Neural progenitor cell (in vitro differentiated cells): Measurements from ENCODE around the gene OTUD4. TPM values are rescaled to one million over a fixed set of nuclear protein-coding genes. Genes with fewer than 3 reads are reported as not detected.
"Not testable (repeated sequence)": the region's sequence is repeated elsewhere in the genome, so short reads cannot be mapped to it uniquely, and the experiment has no call there.

Source experiments
- DNase-seq: peaks from one replicate; pipeline ENCODE4 v3.0.0-alpha.2; 2016; ENCODE audit warnings: low spot score
- H2AFZ ChIP-seq: fragments of 200-600 bp; sonication (generic); replicated peaks from 2 replicates; pipeline ENCODE4 v1.6.1; 2016; ENCODE audit warnings: antibody characterized with exemption
- H3F3A ChIP-seq: fragments of 200-600 bp; sonication (generic); 2 replicates; pipeline ENCODE4 v1.6.1; 2016; ENCODE audit warnings: antibody characterized with exemption, low read depth
- H3K27ac ChIP-seq: fragments of 200-600 bp; sonication (generic); 2 replicates; pipeline ENCODE4 v1.5.1; 2016; ENCODE audit warnings: mild to moderate bottlenecking
- H3K27me3 ChIP-seq: fragments of 200-600 bp; sonication (generic); 2 replicates; pipeline ENCODE4 v1.6.1; 2016; ENCODE audit warnings: mild to moderate bottlenecking, moderate library complexity
- H3K36me3 ChIP-seq: fragments of 200-600 bp; sonication (generic); 2 replicates; pipeline ENCODE4 v1.5.1; 2016
- H3K4me1 ChIP-seq: fragments of 200-600 bp; sonication (generic); 2 replicates; pipeline ENCODE4 v1.6.1; 2016; ENCODE audit warnings: mixed run types
- H3K4me2 ChIP-seq: fragments of 200-600 bp; sonication (generic); 2 replicates; pipeline ENCODE4 v1.6.1; 2016
- H3K4me3 ChIP-seq: fragments of 200-600 bp; sonication (generic); 2 replicates; pipeline ENCODE4 v1.5.1; 2016
- H3K79me2 ChIP-seq: fragments of 200-600 bp; sonication (generic); 2 replicates; pipeline ENCODE4 v1.6.1; 2016; ENCODE audit warnings: low read depth
- H3K9ac ChIP-seq: fragments of 200-600 bp; sonication (generic); 2 replicates; pipeline ENCODE4 v1.6.1; 2016
- H3K9me3 ChIP-seq: fragments of 200-600 bp; sonication (generic); 2 replicates; pipeline ENCODE4 v1.5.1; 2016; ENCODE audit warnings: low read depth
- H4K20me1 ChIP-seq: fragments of 200-600 bp; sonication (generic); 2 replicates; pipeline ENCODE4 v1.6.1; 2016; ENCODE audit warnings: low read depth
- H3K27ac Mint-ChIP-seq: 3 replicates; pipeline ENCODE4 v1.8.0; 2021; ENCODE audit warnings: mixed read lengths
- H3K27me3 Mint-ChIP-seq: 2 replicates; pipeline ENCODE4 v1.8.0; 2022; ENCODE audit warnings: low read depth, mild to moderate bottlenecking, inconsistent platforms, moderate library complexity, mixed read lengths; ENCODE audit not compliant: insufficient read depth
- H3K36me3 Mint-ChIP-seq: 3 replicates; pipeline ENCODE4 v1.8.0; 2021; ENCODE audit warnings: mixed read lengths
- H3K4me1 Mint-ChIP-seq: 3 replicates; pipeline ENCODE4 v1.8.0; 2021; ENCODE audit warnings: mixed read lengths
- H3K4me3 Mint-ChIP-seq: 3 replicates; pipeline ENCODE4 v1.8.0; 2021; ENCODE audit warnings: mild to moderate bottlenecking, moderate library complexity, mixed read lengths
- H3K9me3 Mint-ChIP-seq: 3 replicates; pipeline ENCODE4 v1.8.0; 2020; ENCODE audit warnings: mixed read lengths
- CTCF ChIP-seq: fragments of 200-600 bp; sonication (generic); IDR thresholded peaks from 2 replicates; pipeline ENCODE4 v1.5.1; 2017; ENCODE audit warnings: antibody characterized with exemption, mild to moderate bottlenecking
- EZH2 ChIP-seq: fragments of 200-600 bp; sonication (generic); IDR thresholded peaks from 2 replicates; pipeline ENCODE4 v1.6.1; 2017; ENCODE audit warnings: antibody characterized with exemption, mild to moderate bottlenecking, moderate library complexity
- EZH2phosphoT487 ChIP-seq: fragments of 200-600 bp; sonication (generic); IDR thresholded peaks from 2 replicates; pipeline ENCODE4 v1.6.1; 2017; ENCODE audit warnings: antibody characterized with exemption
- total RNA-seq: library from RNA; depleted of rRNA; stranded (reverse); fragments of >200 nt; gene quantifications from 2 replicates; pipeline ENCODE4 v1.2.3, GENCODE V29; 2015; ENCODE audit warnings: low replicate concordance

Gene OTUD4
- total RNA-seq, 1 donor from 2014 or later, result 34.3 TPM

GRCh38 chr4:145181091-145181501, 707 bp upstream of the OTUD4 start:
- H3K27ac Mint-ChIP-seq, result peak overlapping the region; percentile 83
- H3K4me1 ChIP-seq, result peaks cover 25% of the 10 kb centered on the region
- H3K9me3 ChIP-seq, result no peaks in the 10 kb centered on the region
- H3F3A ChIP-seq, result peaks cover 8% of the 10 kb centered on the region
- peaks cover 37% of the 10 kb centered on the region for H3K79me2 ChIP-seq
- H2AFZ ChIP-seq, result peak overlapping the region; percentile 82
- peaks cover 2% of the 10 kb centered on the region for H3K36me3 Mint-ChIP-seq
- peaks cover 35% of the 10 kb centered on the region for H4K20me1 ChIP-seq
- H3K4me1 Mint-ChIP-seq, result peaks cover 24% of the 10 kb centered on the region
- H3K27me3 ChIP-seq, result no peaks in the 10 kb centered on the region
- peak overlapping the region; percentile 99 for H3K4me3 ChIP-seq
- H3K4me3 Mint-ChIP-seq, result peak overlapping the region; percentile 90
- DNase-seq, result no peak
- no peak for TF ChIP-seq EZH2phosphoT487
- no peak for TF ChIP-seq EZH2
- no peak for TF ChIP-seq CTCF
- no peaks in the 10 kb centered on the region for H3K36me3 ChIP-seq
- H3K27me3 Mint-ChIP-seq, result no peaks in the 10 kb centered on the region
- H3K27ac ChIP-seq, result peak overlapping the region; percentile 79
- no peaks in the 10 kb centered on the region for H3K9me3 Mint-ChIP-seq
- H3K9ac ChIP-seq, result no peak overlapping the region
- peak overlapping the region; percentile 88 for H3K4me2 ChIP-seq

DNA sequence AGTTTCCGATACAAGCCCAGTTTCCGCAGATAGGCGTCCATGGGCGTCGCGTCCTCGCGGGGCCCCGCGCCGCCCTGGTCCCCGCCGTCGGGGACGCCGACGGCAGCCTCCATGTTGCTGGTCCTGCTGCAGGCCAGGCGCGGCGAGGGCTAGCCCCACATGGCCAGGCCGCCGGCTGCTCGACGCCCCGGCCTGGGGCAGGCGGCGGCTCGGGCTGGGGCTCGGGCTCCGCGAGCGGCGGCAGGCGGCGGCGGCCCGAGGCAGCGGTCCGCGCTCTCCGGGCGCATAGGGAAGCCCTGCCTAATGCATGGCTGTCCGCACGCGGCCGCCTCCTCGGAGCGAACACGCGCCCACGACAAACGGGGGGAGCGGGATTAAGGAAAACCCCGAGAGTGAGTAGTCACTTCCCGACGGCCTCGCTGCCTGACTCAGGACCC, 510 bp downstream of the OTUD4 start:
- Histone ChIP-seq H3K9ac (peak overlapping the region; percentile 73), H3K4me2 (peak overlapping the region; percentile 94), H2AFZ (peak overlapping the region; percentile 97)

GRCh38 chr4:145179281-145179860, 1.0 kb downstream of the OTUD4 start:
- H3K9me3 ChIP-seq, result no peaks in the 10 kb centered on the region
- H3K36me3 Mint-ChIP-seq, result peaks cover 8% of the 10 kb centered on the region
- no peak overlapping the region for H3K27ac ChIP-seq
- H3K27me3 Mint-ChIP-seq, result no peaks in the 10 kb centered on the region
- peak overlapping the region; percentile 99 for H3K4me3 ChIP-seq
- no peaks in the 10 kb centered on the region for H3K27me3 ChIP-seq
- peaks cover 54% of the 10 kb centered on the region for H3K79me2 ChIP-seq
- peaks cover 24% of the 10 kb centered on the region for H3K4me1 Mint-ChIP-seq
- H3K9me3 Mint-ChIP-seq, result no peaks in the 10 kb centered on the region
- H2AFZ ChIP-seq, result no peak overlapping the region
- H3F3A ChIP-seq, result peaks cover 8% of the 10 kb centered on the region
- peak overlapping the region; percentile 22 for H3K9ac ChIP-seq
- peak; percentile 66 for DNase-seq
- no peak for TF ChIP-seq EZH2
- TF ChIP-seq EZH2phosphoT487, result no peak
- TF ChIP-seq CTCF, result no peak
- H3K4me3 Mint-ChIP-seq, result peak overlapping the region; percentile 98
- H3K4me1 ChIP-seq, result peaks cover 25% of the 10 kb centered on the region
- H3K36me3 ChIP-seq, result no peaks in the 10 kb centered on the region
- peak overlapping the region; percentile 94 for H3K4me2 ChIP-seq
- H4K20me1 ChIP-seq, result peaks cover 52% of the 10 kb centered on the region
- peak overlapping the region; percentile 88 for H3K27ac Mint-ChIP-seq

More for the DNA sequence above, 510 bp downstream of the OTUD4 start:
- not testable (repeated sequence) for H3K27ac Mint-ChIP-seq, H3K9me3 ChIP-seq, H3F3A ChIP-seq, H3K27me3 Mint-ChIP-seq, H3K36me3 Mint-ChIP-seq, H3K9me3 Mint-ChIP-seq, H3K27me3 ChIP-seq, H3K36me3 ChIP-seq
- Histone ChIP-seq H3K4me1 (peaks cover 25% of the 10 kb centered on the region), H3K79me2 (peaks cover 49% of the 10 kb centered on the region), H4K20me1 (peaks cover 48% of the 10 kb centered on the region), H3K27ac (peak overlapping the region; percentile 86), H3K4me3 (peak overlapping the region; percentile 99)
- DNase-seq, result peak; percentile 75
- Mint-ChIP-seq H3K4me1 (peaks cover 24% of the 10 kb centered on the region), H3K4me3 (peak overlapping the region; percentile 98)

DNA sequence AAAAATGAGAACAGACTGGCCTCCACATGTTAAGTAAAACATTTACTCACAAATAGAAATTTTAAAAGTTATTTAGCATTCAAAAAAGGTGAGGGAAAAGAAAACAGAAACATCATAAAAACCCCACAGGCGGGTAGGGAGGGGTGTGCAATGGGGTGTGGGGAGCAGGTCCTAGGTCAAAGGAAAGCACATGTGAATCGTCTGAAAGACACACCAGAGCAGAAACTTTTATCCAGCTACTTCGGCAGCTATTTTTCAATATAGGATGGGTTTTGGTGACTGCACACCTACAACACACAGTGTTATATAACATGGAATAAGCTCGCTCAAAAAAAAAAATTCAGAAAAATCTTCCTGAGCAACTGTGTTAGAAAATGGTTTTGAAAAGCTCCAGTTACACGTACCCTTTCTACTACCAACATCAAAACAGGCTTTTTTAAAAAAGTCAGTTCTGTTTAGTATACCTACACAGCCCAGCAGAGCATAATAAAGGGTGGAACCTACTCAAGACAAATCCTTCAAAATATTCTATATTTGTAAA, 1.6 kb downstream of the OTUD4 start:
- H3K27ac ChIP-seq, result no peak overlapping the region
- H2AFZ ChIP-seq, result no peak overlapping the region
- peak overlapping the region; percentile 99 for H3K4me3 ChIP-seq
- H3K9ac ChIP-seq, result peak overlapping the region; percentile 22
- H3K36me3 ChIP-seq, result no peaks in the 10 kb centered on the region
- Mint-ChIP-seq H3K27ac (no peak overlapping the region), H3K27me3 (no peaks in the 10 kb centered on the region), H3K36me3 (peaks cover 12% of the 10 kb centered on the region), H3K9me3 (no peaks in the 10 kb centered on the region), H3K4me1 (peaks cover 24% of the 10 kb centered on the region), H3K4me3 (peak overlapping the region; percentile 98)
- H3K79me2 ChIP-seq, result peaks cover 60% of the 10 kb centered on the region
- H3K4me2 ChIP-seq, result peak overlapping the region; percentile 94
- H3K27me3 ChIP-seq, result no peaks in the 10 kb centered on the region
- no peak for TF ChIP-seq CTCF
- TF ChIP-seq EZH2, result no peak
- no peak for TF ChIP-seq EZH2phosphoT487
- H3K9me3 ChIP-seq, result no peaks in the 10 kb centered on the region
- peaks cover 52% of the 10 kb centered on the region for H4K20me1 ChIP-seq
- no peak for DNase-seq
- H3F3A ChIP-seq, result peaks cover 8% of the 10 kb centered on the region
- peaks cover 25% of the 10 kb centered on the region for H3K4me1 ChIP-seq
